Right ventricle myocardium superior (tissue), 1 donor: ENCODE measurements around the gene GALNT18. TPM values are rescaled to one million over a fixed set of nuclear protein-coding genes. Genes with fewer than 3 reads are reported as not detected.

Experiments
- ATAC-seq: fragments of 200-7000 bp; cut with Tn5 transposase; one replicate; pipeline ENCODE4 v1.9.1; 2020; ENCODE audit warnings: mild to moderate bottlenecking; ENCODE audit not compliant: poor library complexity
- DNase-seq: peaks from one replicate; pipeline ENCODE4 v3.0.0-alpha.2; 2020
- intact Hi-C: fragments of 100-400 bp; cut with DNase I; formaldehyde crosslinking; loops from one replicate; pipeline ENCODE4 v1.11.2; 2022
- total RNA-seq: library from RNA; stranded (reverse); fragmentation: NEBNext Ultra II Directional; extraction: Animal tissue kit (Norgen Biotek cat#: 25700); gene quantifications from one replicate; pipeline ENCODE4 v1.2.1, GENCODE V29; 2021
- donor health status: DM: no; HTN: yes; CAD: no; lungs with severe emphysema.

GALNT18 gene
- total RNA-seq, 1 donor from 2014 or later: 24.5 TPM

- no peak for DNase-seq
- intact Hi-C loops: loop anchor here (10.0 kb wide), 1 partner anchor 233 kb away; no protein-coding TSS in a partner anchor
- ATAC-seq: no peak
These were observed 353.7 kb downstream of the GALNT18 start for GRCh38 chr11:11268119-11268518.

- ATAC-seq (no peak), DNase-seq (no peak)
- intact Hi-C loops: loop anchor here (10.0 kb wide), 1 partner anchor 233 kb away; no protein-coding TSS in a partner anchor
These were observed 354.5 kb downstream of the GALNT18 start for GRCh38 chr11:11267312-11267711.

GRCh38 chr11:11265994-11266606 lies 355.7 kb downstream of the GALNT18 start:
- intact Hi-C loops: loop anchor here (10.0 kb wide), 1 partner anchor 231 kb away; no protein-coding TSS in a partner anchor
- DNase-seq: peak; percentile 59
- ATAC-seq: peak; percentile 73

GRCh38 chr11:11265320-11265719 lies 356.5 kb downstream of the GALNT18 start:
- DNase-seq: no peak
- intact Hi-C loops: loop anchor here (10.0 kb wide), 1 partner anchor 231 kb away; no protein-coding TSS in a partner anchor
- no peak for ATAC-seq

- intact Hi-C loops: loop anchor here (10.0 kb wide), 1 partner anchor 229 kb away; no protein-coding TSS in a partner anchor
- DNase-seq (no peak), ATAC-seq (no peak)
These were observed 358.4 kb downstream of the GALNT18 start for GRCh38 chr11:11263238-11264005.

- intact Hi-C loops: loop anchor here (10.0 kb wide), 1 partner anchor 228 kb away; no protein-coding TSS in a partner anchor
These were observed 359.5 kb downstream of the GALNT18 start for GRCh38 chr11:11262171-11262920.

GRCh38 chr11:11261629-11262028 lies 360.2 kb downstream of the GALNT18 start:
- intact Hi-C loops: loop anchor here (10.0 kb wide), 1 partner anchor 227 kb away; no protein-coding TSS in a partner anchor
- ATAC-seq (no peak), DNase-seq (no peak)

More at GRCh38 chr11:11262171-11262920, 359.5 kb downstream of the GALNT18 start:
- DNase-seq (no peak), ATAC-seq (no peak)

GRCh38 chr11:11260903-11261302 lies 360.9 kb downstream of the GALNT18 start:
- ATAC-seq: no peak
- intact Hi-C loops: loop anchor here (10.0 kb wide), 1 partner anchor 226 kb away; no protein-coding TSS in a partner anchor
- no peak for DNase-seq

- ATAC-seq (no peak), DNase-seq (no peak)
- intact Hi-C loops: no loop called here
These were observed 367.8 kb downstream of the GALNT18 start for GRCh38 chr11:11253995-11254394.

- intact Hi-C loops: no loop called here
- DNase-seq: no peak
- ATAC-seq: no peak
These were observed 368.3 kb downstream of the GALNT18 start for GRCh38 chr11:11253497-11253896.

GRCh38 chr11:11252403-11252802 lies 369.4 kb downstream of the GALNT18 start:
- ATAC-seq: no peak
- intact Hi-C loops: no loop called here

GRCh38 chr11:11251394-11251970 lies 370.3 kb downstream of the GALNT18 start:
- intact Hi-C loops: no loop called here
- DNase-seq (no peak), ATAC-seq (no peak)

More at GRCh38 chr11:11252403-11252802, 369.4 kb downstream of the GALNT18 start:
- no peak for DNase-seq

GRCh38 chr11:11250470-11250869 lies 371.3 kb downstream of the GALNT18 start:
- intact Hi-C loops: no loop called here
- ATAC-seq (no peak), DNase-seq (no peak)

- DNase-seq (no peak), ATAC-seq (no peak)
- intact Hi-C loops: no loop called here
These were observed 374.2 kb downstream of the GALNT18 start for GRCh38 chr11:11247576-11247975.

- no peak for DNase-seq
- no peak for ATAC-seq
- intact Hi-C loops: no loop called here
These were observed 374.7 kb downstream of the GALNT18 start for GRCh38 chr11:11247086-11247485.

GRCh38 chr11:11246166-11246565 lies 375.6 kb downstream of the GALNT18 start:
- ATAC-seq (no peak), DNase-seq (no peak)
- intact Hi-C loops: no loop called here

- ATAC-seq (no peak), DNase-seq (no peak)
- intact Hi-C loops: no loop called here
These were observed 376.4 kb downstream of the GALNT18 start for GRCh38 chr11:11245453-11245852.

- DNase-seq (no peak), ATAC-seq (no peak)
- intact Hi-C loops: no loop called here
These were observed 377.2 kb downstream of the GALNT18 start for GRCh38 chr11:11244470-11245080.
